ENCODE data around the gene TAGLN.
"Not testable (repeated sequence)": the region's sequence is repeated elsewhere in the genome, so short reads cannot be mapped to it uniquely, and the experiment has no call there.

TAGLN gene

DNA sequence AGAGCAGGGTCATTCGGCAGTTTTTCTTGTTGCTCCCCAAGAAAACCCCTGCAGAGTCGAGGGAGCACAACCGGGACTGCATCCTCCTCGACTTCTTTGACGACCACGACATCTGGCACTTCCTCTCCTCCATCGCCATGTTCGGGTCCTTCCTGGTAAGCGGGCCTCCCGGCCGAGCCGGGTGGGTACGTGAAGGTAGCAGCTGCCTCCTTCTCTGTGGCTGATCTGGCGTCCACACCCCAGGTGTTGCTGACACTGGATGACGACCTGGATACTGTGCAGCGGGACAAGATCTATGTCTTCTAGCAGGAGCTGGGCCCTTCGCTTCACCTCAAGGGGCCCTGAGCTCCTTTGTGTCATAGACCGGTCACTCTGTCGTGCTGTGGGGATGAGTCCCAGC is 3.4 kb upstream of the TAGLN start:
- no peak for DNase-seq (ENCODE audit: low read depth in 3 of 3)

DNA sequence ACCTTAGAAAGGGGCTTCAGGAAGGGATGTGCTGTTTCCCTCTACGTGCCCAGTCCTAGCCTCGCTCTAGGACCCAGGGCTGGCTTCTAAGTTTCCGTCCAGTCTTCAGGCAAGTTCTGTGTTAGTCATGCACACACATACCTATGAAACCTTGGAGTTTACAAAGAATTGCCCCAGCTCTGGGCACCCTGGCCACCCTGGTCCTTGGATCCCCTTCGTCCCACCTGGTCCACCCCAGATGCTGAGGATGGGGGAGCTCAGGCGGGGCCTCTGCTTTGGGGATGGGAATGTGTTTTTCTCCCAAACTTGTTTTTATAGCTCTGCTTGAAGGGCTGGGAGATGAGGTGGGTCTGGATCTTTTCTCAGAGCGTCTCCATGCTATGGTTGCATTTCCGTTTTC is 2.2 kb upstream of the TAGLN start:
- no peak for DNase-seq (ENCODE audit: low read depth in 3 of 3)

DNA sequence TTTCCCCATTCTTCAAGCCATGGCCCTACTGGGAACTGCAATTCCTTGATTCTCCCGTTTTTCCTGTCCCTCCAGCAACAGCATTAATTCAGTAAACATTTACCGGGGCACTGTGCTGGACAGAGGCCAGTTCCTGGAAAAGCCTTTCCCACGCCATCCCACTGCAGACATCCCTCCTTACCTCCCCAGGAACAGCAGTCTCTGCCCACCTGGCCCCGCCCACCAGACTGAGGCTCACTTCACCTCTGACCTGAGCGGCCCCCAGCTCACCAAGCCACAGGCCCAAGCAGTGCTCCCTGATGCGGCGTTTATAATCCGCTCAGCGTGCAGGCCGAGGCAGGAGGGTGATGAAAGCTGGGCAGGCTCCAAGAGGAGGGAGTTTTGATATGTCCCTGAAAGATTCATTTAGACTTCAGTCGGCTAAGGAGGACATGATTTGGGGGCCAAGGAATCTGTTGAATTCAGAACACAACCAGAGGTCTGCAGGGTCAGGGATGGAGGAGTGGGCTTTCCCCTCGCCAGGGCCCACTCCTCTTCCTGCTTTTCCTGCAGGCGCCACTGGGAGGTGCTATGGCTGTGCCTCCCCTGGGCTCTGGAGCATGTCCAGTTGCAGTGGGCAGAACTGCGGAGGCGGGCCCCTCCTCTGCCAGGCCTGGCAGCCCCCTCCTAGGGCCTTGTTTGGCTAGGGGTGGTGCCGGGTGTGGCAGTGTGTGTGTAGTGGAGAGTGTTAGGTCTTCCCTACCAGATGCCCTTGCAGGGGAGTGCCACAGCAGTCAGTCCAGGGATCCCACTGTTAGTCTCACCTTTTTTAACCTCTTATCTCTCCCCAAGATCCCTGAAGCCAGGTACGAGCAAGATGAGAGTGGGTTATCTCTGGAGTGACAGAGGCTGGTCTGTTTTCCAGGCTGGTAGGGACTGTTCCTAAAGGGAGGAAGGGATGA is 1.4 kb upstream of the TAGLN start:
- DNase-seq (ENCODE audit: low read depth in 3 of 3): no peak

DNA sequence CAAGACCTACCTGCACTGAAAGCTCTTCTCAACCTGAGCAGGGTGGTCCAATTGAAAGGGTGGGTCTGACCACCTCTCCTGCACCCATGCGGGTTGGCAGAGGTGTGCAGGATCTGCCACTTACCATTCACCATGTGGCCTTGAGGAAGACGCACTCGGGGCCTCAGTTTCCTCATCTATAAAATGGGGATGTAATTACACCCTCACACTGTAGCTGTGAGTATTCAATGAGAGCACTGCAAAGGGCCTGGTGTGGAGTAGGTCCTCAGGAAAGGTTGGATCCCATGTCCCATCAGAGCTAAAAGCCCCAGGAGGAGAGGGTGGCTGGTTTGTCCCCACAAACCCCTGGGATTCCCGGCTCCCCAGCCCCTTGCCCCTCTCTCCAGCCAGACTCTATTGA is 557 bp upstream of the TAGLN start:
- DNase-seq (ENCODE audit: low read depth in 3 of 3): no peak

DNA sequence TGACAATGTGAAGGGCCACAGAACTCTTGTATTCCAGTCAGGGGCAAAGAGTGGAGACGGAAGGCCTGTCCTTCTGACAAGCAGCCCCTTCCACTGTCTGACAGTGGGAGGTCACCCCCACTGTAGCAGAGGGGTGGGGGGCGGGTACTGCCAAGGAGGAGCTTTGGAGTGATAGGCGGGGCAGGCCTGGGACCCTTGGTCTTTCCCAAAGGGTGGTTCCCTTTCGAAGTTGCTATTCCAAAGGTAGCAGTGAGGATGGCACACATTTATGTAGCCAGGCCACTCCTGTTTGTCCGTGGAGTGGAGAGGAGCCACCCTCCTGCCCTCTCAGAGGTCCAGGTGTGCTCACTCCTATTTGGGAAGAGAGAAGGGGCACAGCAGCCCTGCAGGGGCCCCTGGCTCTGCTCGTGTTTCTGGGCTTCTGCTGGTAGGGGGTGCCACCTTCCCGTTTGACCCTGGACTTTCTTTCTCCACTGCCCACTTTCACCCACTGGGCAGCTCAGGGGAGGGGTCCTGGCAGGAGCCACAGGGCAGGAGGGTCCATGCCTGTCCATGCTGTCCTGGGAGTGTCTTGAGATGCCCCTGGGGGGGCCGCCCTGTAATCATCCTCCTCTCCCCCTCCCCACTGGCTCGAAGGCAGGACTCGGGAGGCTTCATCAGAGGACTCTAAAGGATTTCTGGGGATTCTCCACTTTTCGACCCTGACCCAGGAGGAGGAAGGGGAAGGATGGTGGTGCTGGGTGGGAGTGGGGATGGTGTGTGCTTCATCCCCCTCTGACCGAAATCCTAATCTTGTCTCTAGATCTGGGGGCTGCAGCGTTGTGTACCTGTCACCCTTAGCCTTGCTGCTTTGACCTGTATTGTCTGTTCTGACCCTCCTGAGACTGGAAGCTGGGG is 994 bp downstream of the TAGLN start:
- DNase-seq (ENCODE audit: low read depth in 3 of 3): no peak

DNA sequence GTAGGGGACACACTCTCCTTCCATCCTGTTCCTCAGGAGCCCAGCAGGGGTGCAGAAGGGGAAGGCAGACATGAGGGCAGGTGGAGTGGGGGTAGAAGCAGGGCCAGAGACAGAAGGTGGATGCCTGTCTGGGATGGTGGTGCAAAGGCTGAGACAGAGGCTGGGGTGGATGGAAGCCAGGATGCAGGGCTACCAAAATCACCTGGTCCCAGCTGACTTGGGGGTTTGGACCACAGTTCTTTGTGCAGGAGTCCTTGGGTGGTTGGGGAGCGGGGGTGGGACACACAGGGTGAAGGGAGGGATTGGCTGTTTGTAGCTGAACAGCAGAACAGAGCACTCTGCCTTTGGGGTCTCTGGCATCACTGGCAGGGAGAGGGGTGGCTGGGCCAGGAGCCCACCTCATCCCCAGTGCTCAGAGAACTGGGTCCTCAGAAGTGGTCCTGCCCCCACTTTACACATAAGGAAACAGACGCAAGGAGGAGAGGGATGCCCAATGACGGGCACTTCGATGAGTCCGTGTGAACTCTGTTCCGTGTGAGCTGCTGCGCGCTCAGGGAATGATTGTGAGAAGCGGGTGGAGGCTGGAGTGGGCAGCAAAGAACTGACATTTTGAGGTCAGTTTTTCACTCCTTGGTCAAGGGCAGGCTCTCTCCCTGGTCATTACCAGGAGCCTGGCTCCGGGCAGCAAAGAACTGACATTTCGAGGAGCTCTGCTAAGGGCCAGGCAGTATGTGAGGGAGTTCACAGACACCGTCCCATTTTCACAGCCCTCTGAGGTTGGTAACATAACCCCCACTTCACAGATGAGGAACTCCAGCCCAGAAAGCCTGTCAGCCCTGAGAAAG is 1.9 kb downstream of the TAGLN start:
- no peak for DNase-seq (ENCODE audit: low read depth in 3 of 3)

DNA sequence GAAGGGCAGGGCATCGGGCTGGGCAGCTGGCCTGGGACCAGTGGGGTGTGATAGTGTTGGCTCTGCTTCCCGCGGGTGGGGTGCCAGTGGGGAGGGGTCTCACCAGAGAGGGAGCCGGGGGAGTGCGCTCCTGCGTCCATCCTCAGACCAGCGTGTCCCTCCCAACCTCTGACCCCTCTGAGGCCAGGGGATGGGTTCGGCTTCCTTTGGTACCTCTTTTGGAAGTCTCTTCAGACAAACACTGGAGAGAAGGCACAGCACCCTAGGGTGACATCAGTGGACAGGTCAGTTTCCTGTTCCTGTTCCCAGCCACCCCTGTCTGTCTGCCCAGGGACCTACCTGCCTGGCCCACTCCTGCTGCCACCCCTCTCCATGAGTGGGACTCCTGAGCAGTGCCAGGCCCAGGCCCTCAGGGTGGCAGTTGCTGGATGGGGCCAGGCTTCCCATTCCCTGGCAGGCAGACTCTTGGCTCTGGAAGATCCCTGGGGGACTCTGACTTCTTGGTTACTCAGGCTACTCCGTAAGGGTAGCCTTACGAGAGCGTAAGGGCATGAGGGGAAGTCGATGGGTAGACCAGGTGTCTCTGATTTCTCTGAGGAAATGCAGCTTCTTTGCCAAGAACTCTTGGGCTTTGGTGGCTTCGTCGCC is 2.6 kb downstream of the TAGLN start:
- DNase-seq (ENCODE audit: low read depth in 3 of 3): no peak

DNA sequence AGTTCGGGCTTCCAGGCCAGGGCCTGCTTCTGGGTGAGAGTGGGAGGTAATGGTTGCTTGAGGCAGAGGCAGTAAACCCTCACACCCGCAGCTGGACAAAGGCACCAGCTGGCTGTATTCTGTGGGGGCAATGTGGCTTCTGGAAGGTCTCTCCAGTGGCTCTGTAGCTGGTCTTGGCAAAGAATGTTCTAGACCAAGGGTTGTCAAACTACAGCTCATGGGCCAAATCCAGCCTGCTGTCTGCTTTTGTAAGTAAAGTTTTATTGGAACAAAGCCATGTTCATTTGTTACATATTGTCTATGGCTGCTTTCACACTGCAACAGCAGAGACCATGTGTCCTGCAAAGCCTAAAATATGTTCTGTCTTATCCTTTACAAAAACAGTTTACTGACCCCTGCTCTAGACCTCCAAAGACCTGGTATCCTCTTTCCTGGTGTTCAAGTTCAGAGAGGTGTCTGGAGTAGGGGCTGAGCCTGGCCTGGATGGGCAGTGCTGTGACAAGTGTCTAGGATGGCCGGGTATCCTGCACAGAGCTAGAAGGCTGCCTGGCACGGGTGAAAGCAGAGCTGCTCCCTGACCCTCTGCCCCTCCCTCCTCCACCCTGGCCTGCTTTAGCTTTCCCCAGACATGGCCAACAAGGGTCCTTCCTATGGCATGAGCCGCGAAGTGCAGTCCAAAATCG is 3.4 kb downstream of the TAGLN start:
- no peak for DNase-seq (ENCODE audit: low read depth in 3 of 3)

DNA sequence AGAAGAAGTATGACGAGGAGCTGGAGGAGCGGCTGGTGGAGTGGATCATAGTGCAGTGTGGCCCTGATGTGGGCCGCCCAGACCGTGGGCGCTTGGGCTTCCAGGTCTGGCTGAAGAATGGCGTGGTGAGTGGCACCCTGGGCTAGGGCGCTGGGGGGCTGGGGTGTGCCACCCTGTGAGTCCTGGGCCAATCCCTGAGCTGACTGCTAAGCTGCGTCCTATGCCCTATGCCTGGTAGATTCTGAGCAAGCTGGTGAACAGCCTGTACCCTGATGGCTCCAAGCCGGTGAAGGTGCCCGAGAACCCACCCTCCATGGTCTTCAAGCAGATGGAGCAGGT is 3.9 kb downstream of the TAGLN start:
- no peak for DNase-seq (ENCODE audit: low read depth in 3 of 3)

DNA sequence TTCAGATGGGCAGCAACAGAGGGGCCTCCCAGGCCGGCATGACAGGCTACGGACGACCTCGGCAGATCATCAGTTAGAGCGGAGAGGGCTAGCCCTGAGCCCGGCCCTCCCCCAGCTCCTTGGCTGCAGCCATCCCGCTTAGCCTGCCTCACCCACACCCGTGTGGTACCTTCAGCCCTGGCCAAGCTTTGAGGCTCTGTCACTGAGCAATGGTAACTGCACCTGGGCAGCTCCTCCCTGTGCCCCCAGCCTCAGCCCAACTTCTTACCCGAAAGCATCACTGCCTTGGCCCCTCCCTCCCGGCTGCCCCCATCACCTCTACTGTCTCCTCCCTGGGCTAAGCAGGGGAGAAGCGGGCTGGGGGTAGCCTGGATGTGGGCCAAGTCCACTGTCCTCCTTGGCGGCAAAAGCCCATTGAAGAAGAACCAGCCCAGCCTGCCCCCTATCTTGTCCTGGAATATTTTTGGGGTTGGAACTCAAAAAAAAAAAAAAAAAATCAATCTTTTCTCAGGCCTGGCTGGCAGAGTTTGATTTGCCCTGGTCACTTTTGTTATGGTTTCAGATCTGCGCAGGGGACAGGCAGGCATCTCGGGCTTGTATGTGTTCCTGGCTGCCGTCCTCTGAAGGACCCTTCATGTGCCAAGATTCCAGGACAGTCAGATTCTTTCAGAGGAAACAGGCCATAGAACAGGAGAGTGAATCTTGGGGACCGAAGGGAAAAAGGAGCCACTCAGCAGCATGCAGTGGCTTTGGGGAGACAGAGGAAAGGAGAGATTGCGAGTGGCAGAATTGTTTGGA is 5.3 kb downstream of the TAGLN start:
- DNase-seq (ENCODE audit: low read depth in 3 of 3): no peak

DNA sequence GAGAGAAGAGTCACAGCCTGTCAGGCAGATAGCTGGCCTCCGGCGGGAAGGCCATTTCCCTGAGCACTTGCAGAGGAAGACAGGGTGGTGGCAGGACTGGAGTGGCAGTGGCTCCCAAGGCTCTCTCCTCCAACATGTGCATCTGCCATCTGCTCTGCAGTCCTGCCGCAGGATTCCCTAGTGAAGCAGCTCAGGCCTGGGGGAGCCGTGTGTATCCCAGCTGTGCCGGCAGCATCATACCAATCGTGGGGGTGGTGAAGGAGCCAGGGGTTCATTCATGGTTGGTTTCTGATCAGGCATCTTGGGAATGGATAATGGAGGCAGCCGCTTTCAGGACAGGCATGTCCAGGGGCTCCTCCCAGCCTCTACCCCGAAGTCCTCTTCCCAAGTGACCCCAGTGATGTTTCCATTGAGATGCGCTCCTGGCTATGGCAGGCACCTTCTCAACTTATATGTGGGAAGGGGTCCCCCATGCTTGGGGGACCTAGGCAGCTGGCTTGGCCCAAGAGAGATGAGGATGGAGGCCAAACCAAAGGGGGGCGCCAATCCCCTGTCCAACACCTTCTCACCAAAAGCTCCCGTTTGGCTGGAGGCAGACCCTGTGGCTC is 6.1 kb downstream of the TAGLN start:
- no peak for DNase-seq (ENCODE audit: low read depth in 3 of 3)

DNA sequence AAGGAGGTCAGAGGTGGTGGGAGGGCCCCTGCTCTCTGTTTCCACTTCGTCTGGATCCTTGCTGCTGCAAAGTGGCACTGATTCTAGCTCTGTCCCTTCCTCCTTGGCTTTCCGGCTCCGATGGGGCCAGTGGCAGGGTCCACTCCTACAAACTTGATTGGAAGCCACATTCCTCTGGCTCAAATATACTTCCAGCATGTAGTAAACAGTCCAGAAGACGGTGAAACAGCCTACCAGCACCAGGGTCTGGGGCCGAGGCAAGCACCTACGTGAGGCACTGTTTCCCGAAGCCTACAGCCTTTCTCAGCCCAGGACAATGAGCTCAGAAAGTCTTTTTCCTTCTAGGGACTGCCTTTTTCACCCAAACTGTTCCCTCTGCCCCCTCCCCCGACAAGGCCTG is 6.9 kb downstream of the TAGLN start:
- DNase-seq (ENCODE audit: low read depth in 3 of 3): not testable (repeated sequence)

DNA sequence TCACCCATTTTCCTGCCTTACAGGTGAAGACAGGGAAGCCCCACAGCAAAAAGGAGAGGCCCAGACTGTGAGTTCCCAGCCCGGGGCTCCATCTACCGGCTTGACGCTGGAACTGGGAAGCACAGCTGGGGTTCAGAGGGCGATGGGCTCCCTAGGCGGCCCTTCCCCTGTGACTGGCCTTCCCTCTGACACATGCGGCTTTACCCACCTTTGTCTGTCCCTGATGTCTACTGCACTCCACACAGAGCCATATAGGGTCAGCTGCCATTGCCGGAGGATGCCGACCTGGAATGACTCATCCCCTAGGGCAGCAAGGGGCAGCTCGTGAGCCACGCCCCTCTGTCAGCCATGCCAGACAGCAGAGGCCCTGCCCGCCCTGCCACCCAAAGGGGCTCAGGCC is 7.7 kb downstream of the TAGLN start:
- DNase-seq (ENCODE audit: low read depth in 3 of 3): not testable (repeated sequence)

DNA sequence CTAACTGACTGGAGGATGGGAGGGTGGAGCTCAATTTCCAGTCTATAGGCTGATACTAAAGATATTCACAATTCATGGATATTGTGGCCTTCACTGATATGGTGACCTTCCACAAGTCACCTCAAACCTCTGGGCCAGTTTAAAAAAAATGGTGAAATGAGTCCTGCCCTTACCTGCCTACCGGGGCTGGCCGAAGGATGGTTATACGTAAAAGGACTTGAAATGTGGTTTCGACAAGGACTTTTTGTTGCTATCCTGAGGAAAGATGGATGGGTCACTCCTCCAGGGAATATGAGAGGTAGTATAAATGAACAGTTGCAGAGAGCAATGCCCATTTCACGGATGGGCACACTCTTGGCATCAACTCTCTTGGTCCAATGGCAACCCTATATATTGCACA is 8.3 kb downstream of the TAGLN start:
- not testable (repeated sequence) for DNase-seq (ENCODE audit: low read depth in 3 of 3)

DNA sequence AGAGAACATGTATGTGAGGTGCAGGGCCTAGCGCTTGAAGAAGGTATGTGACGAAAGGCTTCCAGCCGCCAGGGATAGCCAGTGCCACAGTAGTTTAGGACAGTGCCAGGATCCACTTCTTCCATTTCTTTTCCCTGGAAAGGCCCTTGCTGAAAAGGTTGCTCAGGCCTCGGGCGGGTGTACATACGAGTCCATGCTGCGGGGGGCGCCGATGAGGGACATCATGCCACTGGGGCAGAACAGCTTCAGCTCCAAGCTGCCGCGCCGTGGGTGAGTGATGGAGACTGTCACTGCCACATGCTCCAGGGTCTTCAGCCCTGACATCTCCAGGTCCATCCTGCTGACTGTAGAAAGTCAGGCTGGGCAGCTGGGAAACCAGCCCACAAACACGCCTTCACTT is 9.5 kb downstream of the TAGLN start:
- not testable (repeated sequence) for DNase-seq (ENCODE audit: low read depth in 3 of 3)

DNA sequence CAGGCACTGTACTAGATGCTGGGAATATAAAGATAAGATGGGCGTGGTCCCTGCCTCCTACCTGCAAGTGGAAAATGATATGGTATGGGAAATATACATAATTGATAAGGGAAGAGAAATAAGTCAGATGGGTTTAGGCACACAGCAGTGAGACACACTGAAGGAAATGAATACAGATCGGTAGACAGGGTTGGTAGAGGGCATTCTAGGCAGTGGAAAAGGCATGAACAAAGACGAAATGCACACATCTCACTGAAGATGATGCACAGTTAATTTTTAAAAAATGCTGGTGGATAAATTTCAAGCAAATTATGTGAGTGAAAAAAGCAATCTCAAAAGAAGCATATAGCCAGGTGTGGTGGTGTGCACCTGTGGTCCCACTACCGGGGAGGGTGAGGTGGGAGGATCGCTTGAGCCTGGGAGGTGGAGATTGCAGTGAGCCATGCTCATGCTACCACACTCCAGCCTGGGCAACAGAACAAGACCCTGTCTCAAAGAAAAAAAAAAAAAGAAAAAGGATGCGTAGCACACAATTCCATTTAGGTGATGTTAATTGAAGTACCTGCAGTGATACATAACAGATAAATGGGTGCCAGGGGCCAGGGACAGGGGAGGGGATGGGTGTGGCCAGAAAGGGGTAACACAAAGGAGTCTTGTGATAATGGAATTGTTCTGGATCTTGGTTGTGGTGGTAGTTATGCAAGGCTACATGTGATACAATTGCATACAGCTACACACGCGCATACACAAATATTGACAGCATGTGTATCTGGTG is 10.4 kb downstream of the TAGLN start:
- not testable (repeated sequence) for DNase-seq (ENCODE audit: low read depth in 3 of 3)

DNA sequence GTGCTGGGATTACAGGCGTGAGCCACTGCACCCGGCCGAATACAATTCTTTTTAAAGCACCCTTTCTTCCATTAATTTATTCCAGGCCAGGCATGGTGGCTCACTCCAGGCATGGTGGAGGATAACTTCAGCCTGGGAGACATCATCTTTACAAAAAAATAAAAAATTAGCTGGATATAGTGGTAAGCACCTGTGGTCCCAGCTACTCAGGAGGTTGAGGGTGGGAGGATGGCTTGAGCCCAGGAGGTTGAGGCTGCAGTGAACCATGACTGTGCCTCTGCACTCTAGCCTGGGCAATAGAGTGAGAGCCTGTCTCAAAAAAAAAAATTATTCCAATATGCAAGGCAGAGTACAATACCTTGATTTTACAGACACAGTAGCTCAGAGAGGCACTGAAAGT is 11.4 kb downstream of the TAGLN start:
- DNase-seq (ENCODE audit: low read depth in 3 of 3): no peak

DNA sequence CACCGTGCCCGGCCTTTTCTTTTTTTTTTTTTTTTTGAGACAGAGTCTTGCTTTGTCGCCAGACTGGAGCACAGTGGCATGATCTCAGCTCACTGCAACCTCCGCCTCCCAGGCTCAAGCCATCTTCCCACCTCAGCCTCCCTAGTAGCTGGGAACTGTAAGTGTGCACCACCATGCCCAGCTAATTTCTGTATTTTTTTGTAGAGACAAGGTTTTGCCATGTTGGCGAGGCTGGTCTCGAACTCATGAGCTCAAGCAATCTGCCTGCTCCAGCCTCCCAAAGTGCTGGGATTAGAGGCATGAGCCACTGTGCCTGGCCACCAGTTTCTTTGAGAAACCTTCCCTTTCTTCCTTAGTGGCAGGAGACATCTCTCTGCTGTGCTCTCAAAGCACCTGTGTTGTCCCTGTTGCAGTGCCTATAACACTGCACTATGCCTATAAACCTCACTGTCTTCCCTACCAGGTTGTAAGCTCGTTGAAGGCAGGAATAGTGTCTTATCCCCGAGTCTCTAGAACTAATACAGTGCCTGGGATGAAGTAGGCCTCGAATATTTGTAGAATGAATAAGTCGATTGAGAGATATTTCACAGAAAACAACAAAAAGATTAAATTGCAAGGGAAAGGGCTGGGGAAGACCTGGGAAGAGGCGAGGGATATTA is 13.7 kb downstream of the TAGLN start:
- DNase-seq (ENCODE audit: low read depth in 3 of 3): no peak

Data from stimulated activated CD4-positive, alpha-beta T cell treated with anti-CD3 and anti-CD28 coated beads, TNF-alpha, amount 100 ng/mL, for 24 hours (primary cell).